MM.1S (cell line): ENCODE data around the gene P2RY6.

ENCODE experiments used
- DNase-seq: peaks from one replicate; pipeline ENCODE4 v3.0.0-alpha.2; 2015
- H2AFZ ChIP-seq: fragments of 300-600 bp; sonication (generic); 2 replicates; pipeline ENCODE4 v1.6.0; 2016; ENCODE audit warnings: antibody characterized with exemption, low read length
- H3F3A ChIP-seq: fragments of 300-600 bp; sonication (generic); 2 replicates; pipeline ENCODE4 v1.6.1; 2016; ENCODE audit warnings: mild to moderate bottlenecking, antibody characterized with exemption, low read length, moderate library complexity, mixed read lengths; ENCODE audit not compliant: insufficient read depth
- H3K27ac ChIP-seq: fragments of 300-600 bp; sonication (generic); 2 replicates; pipeline ENCODE4 v1.5.1; 2016; ENCODE audit warnings: mild to moderate bottlenecking, low read length
- H3K27me3 ChIP-seq: fragments of 300-600 bp; sonication (generic); replicated peaks from 2 replicates; pipeline ENCODE4 v1.6.0; 2016; ENCODE audit warnings: low read length; ENCODE audit not compliant: insufficient read depth
- H3K36me3 ChIP-seq: fragments of 300-600 bp; sonication (generic); replicated peaks from 2 replicates; pipeline ENCODE4 v1.6.1; 2016; ENCODE audit warnings: mild to moderate bottlenecking, low read length, mixed read lengths; ENCODE audit not compliant: insufficient read depth
- H3K4me1 ChIP-seq: fragments of 300-600 bp; sonication (generic); 2 replicates; pipeline ENCODE4 v1.6.1; 2016; ENCODE audit warnings: low read length, mixed read lengths
- H3K4me2 ChIP-seq: fragments of 300-600 bp; sonication (generic); 2 replicates; pipeline ENCODE4 v1.6.0; 2016; ENCODE audit warnings: low read depth, low read length
- H3K4me3 ChIP-seq: fragments of 300-600 bp; sonication (generic); 2 replicates; pipeline ENCODE4 v1.5.1; 2016; ENCODE audit warnings: low read length, mixed read lengths
- H3K79me2 ChIP-seq: fragments of 300-600 bp; sonication (generic); 2 replicates; pipeline ENCODE4 v1.6.1; 2016; ENCODE audit warnings: mixed run types, low read length, mixed read lengths
- H3K9ac ChIP-seq: fragments of 300-600 bp; sonication (generic); 2 replicates; pipeline ENCODE4 v1.6.1; 2016; ENCODE audit warnings: low read length, mixed read lengths
- H3K9me2 ChIP-seq: fragments of 300-600 bp; sonication (generic); replicated peaks from 2 replicates; pipeline ENCODE4 v1.6.1; 2016; ENCODE audit warnings: mild to moderate bottlenecking, low read length, mixed read lengths; ENCODE audit not compliant: insufficient read depth
- H3K9me3 ChIP-seq: fragments of 300-600 bp; sonication (generic); replicated peaks from 2 replicates; pipeline ENCODE4 v1.6.1; 2016; ENCODE audit warnings: mild to moderate bottlenecking, low read length, mixed read lengths; ENCODE audit not compliant: insufficient read depth
- H4K20me1 ChIP-seq: fragments of 300-600 bp; sonication (generic); 2 replicates; pipeline ENCODE4 v1.6.1; 2016; ENCODE audit warnings: mild to moderate bottlenecking, low read length, moderate library complexity, mixed read lengths; ENCODE audit not compliant: insufficient read depth
- CTCF ChIP-seq: fragments of 300-600 bp; sonication (generic); IDR thresholded peaks from 2 replicates; pipeline ENCODE4 v1.5.1; 2016; ENCODE audit warnings: antibody characterized with exemption, low read length, mixed read lengths
- EZH2 ChIP-seq: fragments of 300-600 bp; sonication (generic); optimal IDR thresholded peaks from 2 replicates; pipeline ENCODE3; 2017; ENCODE audit warnings: low read depth, mild to moderate bottlenecking, antibody characterized with exemption, low read length, mixed read lengths
- EZH2phosphoT487 ChIP-seq: fragments of 300-600 bp; sonication (generic); IDR thresholded peaks from 2 replicates; pipeline ENCODE4 v1.6.1; 2018; ENCODE audit warnings: antibody characterized with exemption, low read length

Gene P2RY6

GRCh38 chr11:73242251-73243092 is 29.7 kb upstream of the P2RY6 start:
- no peaks in the 10 kb centered on the region for H3K9me3 ChIP-seq
- H4K20me1 ChIP-seq, result no peaks in the 10 kb centered on the region
- peak; percentile 70 for DNase-seq
- peak overlapping the region; percentile 24; the same call in 1 of the 2 replicates for H3K4me3 ChIP-seq
- no peaks in the 10 kb centered on the region for H3K27me3 ChIP-seq
- H2AFZ ChIP-seq, result peak overlapping the region; percentile 86
- peaks cover 9% of the 10 kb centered on the region for H3K4me1 ChIP-seq
- H3K36me3 ChIP-seq, result no peaks in the 10 kb centered on the region
- H3K27ac ChIP-seq, result no peak overlapping the region
- peak overlapping the region; percentile 51 for H3K9ac ChIP-seq
- H3K9me2 ChIP-seq, result no peaks in the 10 kb centered on the region
- H3K79me2 ChIP-seq, result no peaks in the 10 kb centered on the region
- H3K4me2 ChIP-seq, result peak overlapping the region; percentile 50
- TF ChIP-seq EZH2phosphoT487, result no peak
- peak; percentile 97 for TF ChIP-seq CTCF
- no peaks in the 10 kb centered on the region; the same call in 1 of the 2 replicates for H3F3A ChIP-seq

- H3K4me3 ChIP-seq, result no peak overlapping the region
- H3K9me2 ChIP-seq, result no peaks in the 10 kb centered on the region
- H3K79me2 ChIP-seq, result no peaks in the 10 kb centered on the region
- peaks cover 1% of the 10 kb centered on the region for H3F3A ChIP-seq
- no peak overlapping the region for H3K9ac ChIP-seq
- peak overlapping the region; percentile 50; the same call in 1 of the 2 replicates for H3K4me2 ChIP-seq
- no peaks in the 10 kb centered on the region for H3K9me3 ChIP-seq
- no peaks in the 10 kb centered on the region for H4K20me1 ChIP-seq
- no peaks in the 10 kb centered on the region for H3K36me3 ChIP-seq
- H3K27me3 ChIP-seq, result no peaks in the 10 kb centered on the region
- TF ChIP-seq EZH2phosphoT487 (no peak), EZH2 (no peak), CTCF (no peak)
- peak overlapping the region; percentile 86; the same call in 1 of the 2 replicates for H2AFZ ChIP-seq
- peaks cover 11% of the 10 kb centered on the region for H3K4me1 ChIP-seq
- no peak for DNase-seq
- no peak overlapping the region for H3K27ac ChIP-seq
These were observed 29.0 kb upstream of the P2RY6 start for GRCh38 chr11:73243093-73243485.

GRCh38 chr11:73244589-73245240 is 27.4 kb upstream of the P2RY6 start:
- Histone ChIP-seq H3K9me3 (no peaks in the 10 kb centered on the region), H3K4me1 (peaks cover 22% of the 10 kb centered on the region), H3K9ac (no peak overlapping the region), H3K79me2 (no peaks in the 10 kb centered on the region), H3K4me3 (no peak overlapping the region), H2AFZ (no peak overlapping the region), H3F3A (peaks cover 16% of the 10 kb centered on the region), H4K20me1 (no peaks in the 10 kb centered on the region), H3K9me2 (no peaks in the 10 kb centered on the region), H3K36me3 (no peaks in the 10 kb centered on the region), H3K27ac (no peak overlapping the region), H3K27me3 (no peaks in the 10 kb centered on the region), H3K4me2 (no peak overlapping the region)
- TF ChIP-seq EZH2, result no peak
- no peak for TF ChIP-seq CTCF
- TF ChIP-seq EZH2phosphoT487, result no peak
- no peak for DNase-seq
